Lung (tissue), 12 donors: ENCODE data around the gene TRABD. TPM values are rescaled to one million over a fixed set of nuclear protein-coding genes. Genes with fewer than 3 reads are reported as not detected.
"Not testable (repeated sequence)": the region's sequence is repeated elsewhere in the genome, so short reads cannot be mapped to it uniquely, and the experiment has no call there.

Source experiments
- ATAC-seq: fragments of 200-7000 bp; cut with Tn5 transposase; one replicate; pipeline ENCODE4 v1.9.1; 2020; ENCODE audit warnings: moderate number of reproducible peaks; ENCODE audit not compliant: insufficient read depth, low FRiP score
- DNase-seq, 3 donors: peaks; one replicate each; pipeline ENCODE4 v3.0.0-alpha.2; 2013 to 2017
- H3K27ac ChIP-seq, 2 donors: one replicate each; pipeline ENCODE4 v1.5.1; 2013; ENCODE audit warnings: mild to moderate bottlenecking in 2 of 2, moderate library complexity in 2 of 2, control low read depth in 1 of 2, inconsistent platforms in 1 of 2, low read depth in 1 of 2, low read length in 1 of 2
- H3K27me3 ChIP-seq, 3 donors: one replicate each; pipeline ENCODE4 v1.5.1; 2013; ENCODE audit warnings: low read length in 2 of 3; ENCODE audit not compliant: control insufficient read depth in 3 of 3, insufficient read depth in 3 of 3
- H3K36me3 ChIP-seq, 4 donors: one replicate each; pipeline ENCODE4 v1.5.1; 2013; ENCODE audit warnings: low read length in 4 of 4, mild to moderate bottlenecking in 1 of 4, moderate library complexity in 1 of 4; ENCODE audit not compliant: control insufficient read depth in 4 of 4, insufficient read depth in 4 of 4
- H3K4me1 ChIP-seq, 5 donors: one replicate each; pipeline ENCODE4 v1.5.1; 2013; ENCODE audit warnings: low read length in 5 of 5, mild to moderate bottlenecking in 2 of 5, moderate library complexity in 1 of 5; ENCODE audit not compliant: control insufficient read depth in 5 of 5, insufficient read depth in 5 of 5
- H3K4me3 ChIP-seq: one replicate; pipeline ENCODE4 v1.5.1; 2013; ENCODE audit warnings: mild to moderate bottlenecking, control low read depth, moderate library complexity
- H3K9ac ChIP-seq, 2 donors: one replicate each; pipeline ENCODE4 v1.5.1; 2013; ENCODE audit warnings: low read length in 2 of 2, control low read depth in 1 of 2; ENCODE audit not compliant: insufficient read depth in 1 of 2
- H3K9me3 ChIP-seq, 4 donors: one replicate each; pipeline ENCODE4 v1.5.1; 2013; ENCODE audit warnings: low read length in 3 of 4, mild to moderate bottlenecking in 1 of 4, moderate library complexity in 1 of 4; ENCODE audit not compliant: control insufficient read depth in 4 of 4, insufficient read depth in 3 of 4
- WGBS, 2 donors: extraction: QIAGEN DNeasy Blood & Tissue Kit; methylation state at CpG; one replicate each; pipeline ENCODE4 v1.1.7; 2013; 5-methylcytosine and 5-hydroxymethylcytosine counted together
- polyA plus RNA-seq, 2 donors: library from polyadenylated mRNA; stranded (reverse); fragments of 200-250 nt; gene quantifications; one replicate each; pipeline ENCODE4 v1.2.1, GENCODE V29; 2013
- total RNA-seq, 2 donors: library from RNA; depleted of rRNA in 1 of 2; stranded (reverse); fragments of >200 nt in 1 of 2; gene quantifications; one replicate each; pipeline ENCODE4 v1.2.1, GENCODE V29; 2014 to 2021
- TF ChIP-seq, protein P1 (sequence below): IDR thresholded peaks from 2 replicates; pipeline ENCODE4 v1.5.1; 2012; ENCODE audit warnings: mild to moderate bottlenecking; ENCODE audit errors: control extremely low read depth, extremely low read depth
- donor health status: control.
- donor health status: control.
- donor health status: Bipolar disorder and iron deficiency.
- donor health status: healthy.
- donor health status: DM: yes; HTN: yes; CAD: no.

TRABD gene
- total and polyA plus RNA-seq, 4 donors: 16.2 to 72.7 (median 62.2) TPM

DNA sequence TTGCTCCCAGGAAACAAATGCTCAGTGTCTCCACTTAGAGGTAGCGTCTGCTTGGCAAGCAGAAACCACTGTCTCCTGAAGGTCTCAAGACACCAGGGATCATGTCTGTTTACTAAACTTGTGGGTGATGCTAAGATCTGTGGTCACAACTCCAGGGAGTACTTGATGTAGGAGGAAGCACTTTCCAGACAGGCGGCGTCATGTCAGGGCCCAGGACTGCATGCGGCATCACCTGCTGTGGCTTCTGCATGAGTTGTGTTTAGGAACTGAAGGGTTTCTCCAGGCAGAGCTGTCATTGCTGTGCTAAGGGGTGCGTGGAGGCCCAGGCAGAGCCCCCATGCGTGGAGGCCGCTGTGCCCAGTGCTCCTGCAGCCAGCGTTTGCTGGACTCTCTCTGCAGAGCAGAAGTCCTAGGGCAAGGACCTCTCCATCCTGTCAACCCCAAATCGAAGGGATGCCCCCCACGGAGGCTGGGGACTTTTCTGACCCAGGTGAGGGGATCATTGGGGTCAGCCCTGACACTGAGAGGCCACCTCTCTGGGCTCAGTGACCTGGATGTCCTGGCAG is 23.2 kb upstream of the TRABD start:
- Histone ChIP-seq H3K36me3 (no peaks in the 10 kb centered on the region), H3K4me1 (no peaks in the 10 kb centered on the region), H3K4me3 (no peak overlapping the region), H3K9ac (no peak overlapping the region), H3K27ac (no peak overlapping the region), H3K27me3 (peaks cover 0 to 9% (median 0%) of the 10 kb centered on the region in 3 donors), H3K9me3 (no peaks in the 10 kb centered on the region)
- ATAC-seq: no peak
- 85 to 92% methylated on average over 10 of the region's 10 CpGs for WGBS, 2 donors
- DNase-seq: no peak
- TF ChIP-seq, protein P1, sequence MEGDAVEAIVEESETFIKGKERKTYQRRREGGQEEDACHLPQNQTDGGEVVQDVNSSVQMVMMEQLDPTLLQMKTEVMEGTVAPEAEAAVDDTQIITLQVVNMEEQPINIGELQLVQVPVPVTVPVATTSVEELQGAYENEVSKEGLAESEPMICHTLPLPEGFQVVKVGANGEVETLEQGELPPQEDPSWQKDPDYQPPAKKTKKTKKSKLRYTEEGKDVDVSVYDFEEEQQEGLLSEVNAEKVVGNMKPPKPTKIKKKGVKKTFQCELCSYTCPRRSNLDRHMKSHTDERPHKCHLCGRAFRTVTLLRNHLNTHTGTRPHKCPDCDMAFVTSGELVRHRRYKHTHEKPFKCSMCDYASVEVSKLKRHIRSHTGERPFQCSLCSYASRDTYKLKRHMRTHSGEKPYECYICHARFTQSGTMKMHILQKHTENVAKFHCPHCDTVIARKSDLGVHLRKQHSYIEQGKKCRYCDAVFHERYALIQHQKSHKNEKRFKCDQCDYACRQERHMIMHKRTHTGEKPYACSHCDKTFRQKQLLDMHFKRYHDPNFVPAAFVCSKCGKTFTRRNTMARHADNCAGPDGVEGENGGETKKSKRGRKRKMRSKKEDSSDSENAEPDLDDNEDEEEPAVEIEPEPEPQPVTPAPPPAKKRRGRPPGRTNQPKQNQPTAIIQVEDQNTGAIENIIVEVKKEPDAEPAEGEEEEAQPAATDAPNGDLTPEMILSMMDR: no peak

DNA sequence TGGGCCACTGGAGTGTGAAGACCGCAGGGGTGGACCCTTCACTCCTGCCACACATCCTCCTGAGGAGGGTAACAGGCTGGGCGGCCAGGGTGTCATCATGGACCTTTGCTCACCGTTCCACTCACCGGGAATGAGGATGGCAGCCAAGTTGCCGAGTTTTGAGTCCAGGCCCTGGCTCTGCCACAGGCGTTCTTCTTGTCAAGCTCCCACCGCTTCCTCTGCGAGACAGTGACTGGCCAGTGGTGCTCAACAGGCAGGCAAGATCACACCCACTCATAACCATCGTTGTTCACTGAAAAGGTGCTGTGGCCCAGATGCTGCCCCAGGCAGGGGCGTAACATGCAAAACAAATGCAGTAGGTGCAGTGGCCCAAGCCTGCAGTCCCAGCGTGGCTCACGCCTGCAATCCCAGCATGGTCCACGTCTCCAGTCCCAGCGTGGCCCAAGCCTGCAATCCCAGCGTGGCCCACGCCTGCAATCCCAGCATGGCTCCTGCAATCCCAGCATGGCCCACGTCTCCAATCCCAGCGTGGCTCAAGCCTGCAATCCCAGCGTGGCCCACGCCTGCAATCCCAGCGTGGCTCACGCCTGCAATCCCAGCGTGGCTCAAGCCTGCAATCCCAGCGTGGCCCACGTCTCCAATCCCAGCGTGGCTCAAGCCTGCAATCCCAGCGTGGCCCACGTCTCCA is 20.1 kb upstream of the TRABD start:
- Histone ChIP-seq H3K9ac (no peak overlapping the region), H3K4me3 (no peak overlapping the region), H3K4me1 (peaks cover 0 to under 1% (median 0%) of the 10 kb centered on the region in 5 donors), H3K27ac (no peak overlapping the region), H3K36me3 (no peaks in the 10 kb centered on the region), H3K9me3 (no peaks in the 10 kb centered on the region), H3K27me3 (peaks cover 0 to 15% (median 5%) of the 10 kb centered on the region in 3 donors)
- no peak for DNase-seq
- WGBS, 2 donors: 96% methylated on average over 28 of the region's 28 CpGs
- no peak for ATAC-seq
- TF ChIP-seq, protein P1: no peak

DNA sequence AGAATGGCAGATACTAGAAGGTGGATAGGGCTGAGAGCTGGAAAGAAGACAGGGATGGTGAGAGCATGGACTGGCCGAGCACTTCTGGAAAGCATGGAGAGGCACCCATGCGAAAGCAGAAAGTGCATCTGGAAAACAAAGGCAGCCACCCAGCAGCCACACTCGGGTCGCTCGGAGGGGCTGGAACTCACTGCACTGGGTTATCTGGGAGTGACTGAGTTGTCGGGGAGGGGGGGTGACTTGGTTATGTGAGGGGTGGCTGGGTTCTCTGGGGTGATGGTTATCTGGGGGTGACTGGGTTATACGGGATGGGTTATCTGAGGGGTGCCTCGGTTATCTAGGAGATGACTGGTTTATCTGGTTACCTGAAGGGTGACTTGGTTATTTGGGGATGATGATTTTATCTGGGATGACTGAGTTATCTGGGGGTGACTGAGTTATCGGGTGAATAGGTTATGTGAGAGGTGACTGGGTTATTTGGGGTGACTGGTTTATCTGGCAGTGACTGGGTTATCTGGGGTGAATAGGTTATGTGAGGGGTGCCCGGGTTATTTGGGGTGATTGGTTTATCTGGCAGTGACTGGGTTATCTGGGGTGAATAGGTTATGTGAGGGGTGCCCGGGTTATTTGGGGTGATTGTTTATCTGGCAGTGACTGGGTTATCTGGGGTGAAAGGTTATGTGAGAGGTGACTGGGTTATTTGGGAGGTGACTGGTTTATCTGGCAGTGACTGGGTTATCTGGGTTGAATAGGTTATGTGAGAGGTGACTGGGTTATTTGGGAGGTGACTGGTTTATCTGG is 17.8 kb upstream of the TRABD start:
- Histone ChIP-seq H3K9ac (no peak overlapping the region), H3K27me3 (peaks cover 0 to 15% (median 5%) of the 10 kb centered on the region in 3 donors), H3K9me3 (no peaks in the 10 kb centered on the region), H3K27ac (no peak overlapping the region), H3K4me3 (no peak overlapping the region), H3K36me3 (no peaks in the 10 kb centered on the region), H3K4me1 (peaks cover 0 to 5% (median 0%) of the 10 kb centered on the region in 5 donors)
- ATAC-seq (no peak), DNase-seq (no peak)
- WGBS, 2 donors: 61 to 78% methylated on average over 11 of the region's 11 CpGs
- TF ChIP-seq, protein P1: no peak

DNA sequence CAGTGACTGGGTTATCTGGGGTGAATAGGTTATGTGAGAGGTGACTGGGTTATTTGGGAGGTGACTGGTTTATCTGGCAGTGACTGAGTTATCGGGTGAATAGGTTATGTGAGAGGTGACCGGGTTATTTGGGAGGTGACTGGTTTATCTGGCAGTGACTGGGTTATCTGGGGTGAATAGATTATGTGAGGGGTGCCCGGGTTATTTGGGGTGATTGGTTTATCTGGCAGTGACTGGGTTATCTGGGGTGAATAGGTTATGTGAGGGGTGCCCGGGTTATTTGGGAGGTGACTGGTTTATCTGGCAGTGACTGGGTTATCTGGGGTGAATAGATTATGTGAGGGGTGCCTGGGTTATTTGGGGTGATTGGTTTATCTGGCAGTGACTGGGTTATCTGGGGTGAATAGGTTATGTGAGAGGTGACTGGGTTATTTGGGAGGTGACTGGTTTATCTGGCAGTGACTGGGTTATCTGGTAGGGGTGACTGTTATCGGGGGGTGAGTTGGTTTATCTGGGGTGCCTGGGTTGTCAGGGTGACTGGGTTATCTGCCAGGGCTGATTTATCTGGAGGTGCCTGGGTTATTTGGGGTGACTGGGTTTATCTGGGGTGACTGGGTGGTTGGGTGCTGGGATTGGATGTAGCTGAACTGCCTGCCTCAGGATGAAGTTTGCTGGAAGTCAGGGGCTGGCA is 17.1 kb upstream of the TRABD start:
- H3K27ac ChIP-seq, H3K9me3 ChIP-seq, DNase-seq, H3K4me3 ChIP-seq, H3K36me3 ChIP-seq, ATAC-seq, H3K9ac ChIP-seq, H3K4me1 ChIP-seq: not testable (repeated sequence)
- peaks cover 0 to 15% (median 5%) of the 10 kb centered on the region in 3 donors for H3K27me3 ChIP-seq
- whole genome bisulfite sequencing, 2 donors: 76 to 92% methylated on average over 5 of the region's 5 CpGs
